NT2/D1 (cell line): Measurements from ENCODE around the gene ENTHD1.

Experiments used
- SUZ12 ChIP-seq: IDR thresholded peaks from 2 replicates; pipeline ENCODE4 v1.6.1; 2011; ENCODE audit not compliant: insufficient read length, insufficient read depth; ENCODE audit errors: extremely low read depth
- YY1 ChIP-seq: IDR thresholded peaks from 2 replicates; pipeline ENCODE4 v1.6.1; 2011; ENCODE audit not compliant: insufficient read length, insufficient read depth
- ZNF274 ChIP-seq: IDR thresholded peaks from 2 replicates; pipeline ENCODE4 v1.6.1; 2011; ENCODE audit warnings: mild to moderate bottlenecking, low read depth, low read length

DNA sequence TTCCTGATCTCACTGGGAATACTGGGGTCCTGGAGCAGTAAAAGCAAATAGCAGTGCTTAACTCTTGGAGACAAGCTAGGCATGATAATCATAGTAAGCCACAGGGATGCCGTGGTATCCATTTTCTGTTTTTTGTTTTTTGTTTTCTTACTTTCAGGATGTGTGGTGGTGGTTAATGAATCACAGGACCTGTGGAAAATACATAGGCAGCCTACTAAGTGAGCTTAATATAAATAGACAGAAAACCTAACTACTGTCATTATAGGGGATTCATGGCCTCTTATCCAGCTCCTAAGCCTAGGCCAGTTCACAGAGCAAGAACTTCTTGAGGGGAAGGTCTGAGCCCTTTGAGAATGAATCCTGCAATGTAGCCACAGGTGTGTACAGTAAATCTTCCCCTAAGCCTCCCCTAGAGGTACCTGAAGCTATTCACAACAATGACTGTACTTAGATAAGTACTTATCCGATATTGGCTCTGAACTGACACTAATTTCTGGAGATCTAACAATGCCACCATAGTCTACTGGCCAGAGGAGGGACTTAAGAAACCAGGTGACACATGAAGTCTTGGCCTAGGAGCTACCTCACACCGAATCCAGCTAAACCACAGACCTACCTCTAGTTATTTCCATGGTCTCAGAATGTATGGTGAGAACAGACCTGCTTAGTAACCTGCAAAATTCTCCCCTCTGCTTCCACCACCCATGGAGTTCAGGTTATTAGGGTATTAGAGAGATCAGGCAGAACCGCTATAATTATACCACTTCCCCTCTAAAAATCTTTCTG is 83.6 kb downstream of the ENTHD1 start:
- no peak for TF ChIP-seq ZNF274
- TF ChIP-seq YY1: no peak
- no peak for TF ChIP-seq SUZ12
